GM19455 (cell line): ENCODE results near the gene ADAMTS18.
A peak's percentile ranks its signal among the peaks of the same experiment; 100 is the strongest.
"Not testable (repeated sequence)": the region's sequence is repeated elsewhere in the genome, so short reads cannot be mapped to it uniquely, and the experiment has no call there.

Source experiments
- ATAC-seq: cut with Tn5 transposase; IDR thresholded peaks from one replicate; pipeline ENCODE4 v1.9.1; 2021; ENCODE audit not compliant: unreplicated experiment

The ADAMTS18 gene

GRCh38 chr16:77297996-77298395 is 136.8 kb downstream of the ADAMTS18 start:
- ATAC-seq = no peak

DNA sequence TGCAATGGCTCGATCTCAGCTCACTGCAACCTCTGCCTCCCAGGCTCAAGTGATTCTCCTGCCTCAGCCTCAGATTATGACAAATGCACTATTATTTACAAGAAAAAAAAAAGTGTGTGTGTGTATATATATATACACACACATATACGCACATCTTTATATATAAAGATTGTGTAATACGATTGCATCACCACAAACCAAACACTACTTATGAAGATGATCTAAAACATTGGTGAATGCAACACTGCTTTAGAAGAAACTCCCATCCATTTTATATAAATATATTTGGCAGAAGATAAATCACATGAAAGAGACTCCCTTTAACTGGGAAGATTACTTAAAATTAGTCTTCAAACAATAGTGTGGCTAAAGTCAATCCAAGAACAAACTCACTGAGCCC is 138.9 kb downstream of the ADAMTS18 start:
- ATAC-seq = no peak

- no peak for ATAC-seq
Observed at GRCh38 chr16:77290451-77291115, 144.3 kb downstream of the ADAMTS18 start.

DNA sequence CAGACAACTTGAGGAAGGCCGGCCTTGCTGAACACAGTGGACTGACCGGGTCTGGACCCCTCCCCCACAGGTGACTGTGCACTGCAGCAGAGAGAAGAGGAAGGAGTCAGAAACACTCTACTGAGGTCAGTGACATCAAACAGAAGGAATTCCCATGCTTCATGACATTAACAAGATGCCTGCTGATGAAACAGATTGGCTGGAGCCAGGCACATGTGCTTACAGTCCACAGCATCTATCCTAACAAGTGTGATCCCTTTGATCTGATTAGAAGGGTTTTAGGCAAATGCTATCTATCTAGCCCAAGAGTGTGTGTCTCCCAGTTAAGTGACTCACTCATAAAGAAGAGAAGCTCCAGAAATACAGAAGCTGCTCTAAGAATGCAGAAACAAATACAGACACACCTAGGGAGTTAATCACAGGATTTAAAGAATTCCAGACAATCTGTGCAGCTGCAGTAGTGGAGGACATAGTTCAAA is 145.5 kb downstream of the ADAMTS18 start:
- ATAC-seq = no peak

DNA sequence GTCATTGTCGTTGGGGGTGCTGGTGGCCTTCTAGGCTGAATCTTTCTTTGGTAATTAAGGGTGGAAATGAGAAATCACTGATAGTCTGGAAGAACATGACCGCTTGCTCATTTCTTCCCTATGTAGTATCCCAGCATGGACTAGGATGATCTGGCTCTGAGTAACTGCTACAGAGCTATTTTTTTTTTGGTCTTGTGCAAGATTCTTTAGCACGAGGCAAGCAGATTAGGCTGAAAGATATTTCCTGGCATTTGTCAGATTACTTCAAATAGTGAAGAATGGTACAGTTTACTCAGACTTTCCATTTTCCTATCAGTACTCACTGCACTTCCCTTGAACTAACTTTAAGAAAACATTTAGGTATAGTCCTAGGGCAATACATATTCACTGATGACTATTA is 146.6 kb downstream of the ADAMTS18 start:
- ATAC-seq = no peak

GRCh38 chr16:77285676-77286075 is 149.2 kb downstream of the ADAMTS18 start:
- ATAC-seq = no peak

DNA sequence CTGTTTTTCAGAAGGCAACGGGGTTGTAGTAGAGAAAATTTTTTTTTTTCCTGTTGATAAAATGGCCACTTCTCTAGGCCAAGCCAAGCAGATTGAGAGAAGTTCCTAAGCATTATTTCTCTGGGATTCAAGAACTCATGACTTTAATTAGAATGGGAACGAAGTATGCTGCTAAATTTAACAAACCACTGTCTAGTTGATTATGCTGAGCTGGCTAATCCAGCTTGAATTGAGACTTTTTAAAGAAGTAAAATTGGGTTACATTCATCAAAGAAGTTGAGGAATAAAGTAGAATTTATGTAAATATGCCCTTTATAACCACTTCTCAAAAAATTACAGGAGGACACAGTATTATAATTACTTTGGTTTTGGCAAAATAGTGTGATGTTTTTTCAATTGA is 152.5 kb downstream of the ADAMTS18 start:
- ATAC-seq = no peak

DNA sequence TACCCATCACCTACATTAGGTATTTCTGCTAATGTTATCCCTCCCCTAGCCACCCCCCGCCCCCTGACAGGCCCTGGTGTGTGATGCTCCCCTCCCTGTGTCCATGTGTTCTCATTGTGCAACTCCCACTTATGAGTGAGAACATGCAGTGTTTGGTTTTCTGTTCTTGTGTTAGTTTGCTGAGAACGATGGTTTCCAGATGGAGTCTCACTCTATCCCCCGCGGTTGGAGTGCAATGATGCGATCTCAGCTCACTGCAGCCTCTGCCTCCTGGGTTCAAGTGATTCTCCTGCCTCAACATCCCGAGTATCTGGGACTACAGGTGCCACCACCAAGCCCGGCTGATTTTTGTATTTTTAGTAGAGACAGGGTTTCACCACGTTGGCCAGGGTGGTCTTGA is 155.5 kb downstream of the ADAMTS18 start:
- not testable (repeated sequence) for ATAC-seq

- ATAC-seq = no peak
Observed at GRCh38 chr16:77277571-77277970, 157.3 kb downstream of the ADAMTS18 start.

- no peak for ATAC-seq
Observed at GRCh38 chr16:77277141-77277540, 157.7 kb downstream of the ADAMTS18 start.

- no peak for ATAC-seq
Observed at GRCh38 chr16:77276661-77277060, 158.2 kb downstream of the ADAMTS18 start.

DNA sequence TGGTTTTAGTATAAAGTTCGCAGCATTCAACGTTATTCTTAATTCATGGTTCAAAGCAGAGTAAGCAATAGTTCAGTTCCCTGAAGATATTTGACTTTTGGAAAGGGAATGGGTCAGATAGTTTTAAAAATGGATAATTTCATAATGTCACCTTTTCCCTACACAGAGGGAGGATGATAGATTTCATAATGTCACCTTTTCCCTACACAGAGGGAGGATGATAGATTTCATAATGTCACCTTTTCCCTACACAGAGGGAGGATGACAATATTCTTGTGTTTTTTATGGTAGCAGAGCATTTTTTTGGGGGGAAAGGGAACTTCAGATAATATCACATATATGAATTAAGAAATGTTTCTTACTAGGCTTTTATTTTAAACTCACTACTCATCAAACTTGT is 159.5 kb downstream of the ADAMTS18 start:
- ATAC-seq = not testable (repeated sequence)

- ATAC-seq = no peak
Observed at GRCh38 chr16:77273815-77274214, 161.0 kb downstream of the ADAMTS18 start.

DNA sequence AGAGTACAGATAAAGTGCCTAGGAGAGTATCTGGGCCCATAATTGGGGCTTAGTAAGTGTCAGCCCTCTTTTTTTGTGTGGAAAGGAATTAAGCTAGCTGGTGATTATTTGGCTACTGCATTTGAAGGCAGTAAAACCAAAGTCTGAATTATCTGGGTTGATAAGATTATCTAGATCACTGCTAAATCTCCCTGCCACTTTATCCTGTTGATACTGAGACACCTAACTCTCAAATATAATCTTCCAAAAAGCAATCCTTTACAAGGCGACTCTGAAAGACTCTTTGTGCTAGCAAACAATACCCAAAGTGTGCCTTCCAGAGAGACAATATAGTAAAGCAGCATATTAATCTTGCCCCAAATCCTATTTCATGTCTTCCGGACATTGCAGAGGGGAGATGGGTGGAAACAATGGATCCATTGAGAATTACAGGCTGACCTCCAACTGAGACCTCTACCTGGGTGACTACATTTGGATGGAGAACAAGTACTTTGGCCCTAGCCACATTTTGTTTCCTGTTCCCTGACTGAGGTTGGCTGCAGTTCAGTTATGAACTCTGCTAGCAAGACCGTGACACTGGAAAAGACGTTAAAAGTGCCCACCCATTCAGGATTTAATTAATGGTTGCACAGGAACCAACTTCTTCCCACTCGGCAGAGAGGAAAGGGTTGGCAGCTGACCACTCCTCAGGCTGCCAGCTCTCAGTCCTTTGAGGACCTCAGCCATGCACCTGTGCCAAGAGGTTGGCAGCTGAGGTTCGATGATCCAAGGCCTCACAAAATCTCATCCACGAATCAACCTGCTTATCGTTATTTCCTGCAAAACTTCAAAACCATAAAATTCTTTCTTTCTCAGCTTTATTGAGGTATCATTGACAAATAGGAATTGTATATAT is 163.1 kb downstream of the ADAMTS18 start:
- no peak for ATAC-seq

- ATAC-seq = not testable (repeated sequence)
Observed at GRCh38 chr16:77266185-77266584, 168.6 kb downstream of the ADAMTS18 start.

- no peak for ATAC-seq
Observed at GRCh38 chr16:77262971-77263370, 171.9 kb downstream of the ADAMTS18 start.

DNA sequence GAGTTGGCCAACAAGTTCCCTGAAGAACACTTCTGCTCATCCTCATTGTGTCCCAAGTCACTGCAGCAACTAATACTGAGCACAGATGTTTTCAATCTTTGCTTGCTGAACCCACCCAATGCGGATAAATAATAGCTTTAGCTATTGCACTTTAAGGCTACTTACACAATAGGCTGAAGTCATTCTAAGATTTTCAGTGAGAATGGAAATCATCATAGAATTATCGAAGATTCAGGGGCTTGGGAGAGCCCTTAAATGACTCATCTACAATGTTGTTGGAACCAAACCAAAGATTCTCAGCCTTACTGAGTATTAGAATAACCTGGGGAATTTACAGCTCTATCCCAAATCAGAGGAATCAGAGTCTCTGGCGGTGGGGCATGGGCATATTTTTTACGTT is 184.4 kb downstream of the ADAMTS18 start:
- ATAC-seq = no peak

- no peak for ATAC-seq
Observed at GRCh38 chr16:77246150-77246549, 188.7 kb downstream of the ADAMTS18 start.

- ATAC-seq = not testable (repeated sequence)
Observed at GRCh38 chr16:77242471-77242870, 192.4 kb downstream of the ADAMTS18 start.

DNA sequence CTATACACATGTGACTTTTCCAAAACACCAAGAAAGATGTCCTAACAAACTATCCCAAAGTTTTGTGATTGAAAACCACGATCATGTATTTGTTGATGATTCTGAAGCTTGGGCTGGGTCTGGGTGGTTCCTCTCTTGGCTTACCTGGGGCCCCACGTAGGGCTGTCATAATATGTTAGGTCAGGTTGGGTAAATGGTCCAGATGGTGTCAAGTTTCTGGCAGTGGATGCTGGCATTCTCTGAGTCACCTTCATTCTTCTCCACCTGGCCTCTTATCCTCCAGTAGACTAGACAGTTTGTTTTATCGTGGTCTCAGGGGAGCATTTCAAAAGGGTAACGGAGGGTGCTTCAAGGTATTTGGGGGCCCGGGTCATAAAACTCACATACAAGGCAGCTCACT is 196.2 kb downstream of the ADAMTS18 start:
- ATAC-seq = no peak

- peak; percentile 97 for ATAC-seq
Observed at GRCh38 chr16:77236063-77236511, 198.7 kb downstream of the ADAMTS18 start.

GRCh38 chr16:77234611-77235010 is 200.2 kb downstream of the ADAMTS18 start:
- ATAC-seq = no peak
